ENCODE data around the gene MAP2K2.
"Not testable (repeated sequence)": the region's sequence is repeated elsewhere in the genome, so short reads cannot be mapped to it uniquely, and the experiment has no call there.

The MAP2K2 gene

GRCh38 chr19:4123615-4124568 lies at the start of gene MAP2K2:
TSS of gene MAP2K2 (minus strand) at chr19:4124122. CDS start at chr19:4123875, 247 bp downstream.
- peak; percentile 89 for DNase-seq (ENCODE audit: low spot score)

- no peak for DNase-seq (ENCODE audit: low spot score)
Measured at GRCh38 chr19:4172861-4173473, 49.0 kb upstream of the MAP2K2 start.

GRCh38 chr19:4171676-4172075 lies 47.8 kb upstream of the MAP2K2 start:
- DNase-seq (ENCODE audit: low spot score), result no peak

GRCh38 chr19:4164262-4164661 lies 40.3 kb upstream of the MAP2K2 start:
- DNase-seq (ENCODE audit: low spot score), result no peak

GRCh38 chr19:4161415-4162077 lies 37.6 kb upstream of the MAP2K2 start:
- DNase-seq (ENCODE audit: low spot score), result no peak

- not testable (repeated sequence) for DNase-seq (ENCODE audit: low spot score)
Measured at GRCh38 chr19:4157971-4158370, 34.0 kb upstream of the MAP2K2 start.

- no peak for DNase-seq (ENCODE audit: low spot score)
Measured at GRCh38 chr19:4157164-4157563, 33.2 kb upstream of the MAP2K2 start.

GRCh38 chr19:4154571-4155312 lies 30.8 kb upstream of the MAP2K2 start:
- DNase-seq (ENCODE audit: low spot score), result no peak

GRCh38 chr19:4152241-4152998 lies 28.5 kb upstream of the MAP2K2 start:
- DNase-seq (ENCODE audit: low spot score), result no peak

- no peak for DNase-seq (ENCODE audit: low spot score)
Measured at GRCh38 chr19:4151623-4152022, 27.7 kb upstream of the MAP2K2 start.

GRCh38 chr19:4149518-4150288 lies 25.8 kb upstream of the MAP2K2 start:
- no peak for DNase-seq (ENCODE audit: low spot score)

GRCh38 chr19:4144666-4145249 lies 20.8 kb upstream of the MAP2K2 start:
- no peak for DNase-seq (ENCODE audit: low spot score)

- not testable (repeated sequence) for DNase-seq (ENCODE audit: low spot score)
Measured at GRCh38 chr19:4142916-4143315, 19.0 kb upstream of the MAP2K2 start.

- DNase-seq (ENCODE audit: low spot score), result peak; percentile 66
Measured at GRCh38 chr19:4140237-4140711, 16.4 kb upstream of the MAP2K2 start.

GRCh38 chr19:4139614-4140236 lies 15.8 kb upstream of the MAP2K2 start:
- DNase-seq (ENCODE audit: low spot score), result peak; percentile 46

GRCh38 chr19:4138445-4138844 lies 14.5 kb upstream of the MAP2K2 start:
- no peak for DNase-seq (ENCODE audit: low spot score)

- DNase-seq (ENCODE audit: low spot score), result no peak
Measured at GRCh38 chr19:4136680-4137088, 12.8 kb upstream of the MAP2K2 start.

GRCh38 chr19:4135386-4135785 lies 11.5 kb upstream of the MAP2K2 start:
- DNase-seq (ENCODE audit: low spot score), result not testable (repeated sequence)

- no peak for DNase-seq (ENCODE audit: low spot score)
Measured at GRCh38 chr19:4134351-4134750, 10.4 kb upstream of the MAP2K2 start.
